ENCODE measurements around the gene LRFN3.
"Not testable (repeated sequence)": the region's sequence is repeated elsewhere in the genome, so short reads cannot be mapped to it uniquely, and the experiment has no call there.

Gene LRFN3

DNA sequence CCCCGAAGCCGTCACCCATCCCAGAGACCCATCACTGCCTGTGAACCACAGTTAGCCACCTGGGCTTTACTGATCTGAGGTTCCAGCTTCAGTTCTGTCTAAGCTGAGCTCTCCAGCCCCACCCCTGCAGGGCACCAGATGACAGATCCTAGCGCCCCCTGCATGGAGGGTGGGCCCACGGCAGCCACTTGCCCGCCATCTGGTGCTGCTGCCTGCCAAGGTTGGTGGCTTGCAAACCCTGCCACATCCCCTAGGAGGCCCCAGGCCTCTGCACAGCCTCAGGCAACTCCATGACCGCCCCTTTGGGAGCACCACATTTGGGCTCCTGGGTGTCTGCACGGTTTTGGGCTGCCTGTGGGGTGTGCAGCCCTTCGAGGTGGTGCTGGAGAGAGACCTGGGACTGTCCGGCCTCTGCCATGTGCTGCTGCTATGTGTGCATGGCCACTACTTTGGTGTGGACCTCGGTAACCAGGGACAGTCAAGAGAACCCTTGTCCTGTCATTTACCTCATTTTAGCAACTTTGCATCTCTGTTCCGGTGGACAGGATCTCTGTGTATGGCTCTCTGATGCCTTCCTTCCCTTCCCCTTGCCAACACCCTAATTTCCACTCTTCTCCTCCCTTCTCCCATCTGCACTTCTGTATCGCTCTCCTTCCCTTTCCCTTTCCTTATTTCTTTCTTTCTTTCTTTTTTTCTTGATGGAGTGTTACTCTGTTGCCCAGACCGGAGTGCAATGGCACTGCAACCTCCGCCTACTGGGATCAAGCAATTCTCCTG, 41.5 kb downstream of the LRFN3 start:
- no peak for DNase-seq (ENCODE audit: low spot score)

DNA sequence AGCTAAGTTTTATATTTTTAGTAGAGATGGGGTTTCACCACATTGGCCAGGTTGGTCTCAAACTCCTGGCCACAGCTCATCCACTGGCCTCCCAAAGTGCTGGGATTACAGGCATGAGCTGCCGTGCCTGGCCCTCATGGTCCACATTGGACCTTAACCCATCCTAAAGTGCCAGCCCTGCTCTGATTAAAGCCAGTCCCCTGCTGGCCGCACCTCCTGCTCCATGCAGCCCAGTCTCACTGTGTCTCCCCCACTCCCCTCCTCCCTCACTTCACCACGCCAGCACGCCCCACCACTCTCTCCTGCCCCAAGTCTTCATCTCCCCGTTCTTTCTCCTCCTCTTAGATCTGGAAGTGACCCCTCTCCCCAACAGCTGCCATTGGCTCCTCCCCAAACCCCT, 42.1 kb downstream of the LRFN3 start:
- no peak for DNase-seq (ENCODE audit: low spot score)

GRCh38 chr19:35978832-35979365, 42.7 kb downstream of the LRFN3 start:
- no peak for DNase-seq (ENCODE audit: low spot score)

- DNase-seq (ENCODE audit: low spot score), result not testable (repeated sequence)
Observed at GRCh38 chr19:35980997-35981396, 44.8 kb downstream of the LRFN3 start.

GRCh38 chr19:35983177-35983576, 47.0 kb downstream of the LRFN3 start:
- DNase-seq (ENCODE audit: low spot score), result no peak

DNA sequence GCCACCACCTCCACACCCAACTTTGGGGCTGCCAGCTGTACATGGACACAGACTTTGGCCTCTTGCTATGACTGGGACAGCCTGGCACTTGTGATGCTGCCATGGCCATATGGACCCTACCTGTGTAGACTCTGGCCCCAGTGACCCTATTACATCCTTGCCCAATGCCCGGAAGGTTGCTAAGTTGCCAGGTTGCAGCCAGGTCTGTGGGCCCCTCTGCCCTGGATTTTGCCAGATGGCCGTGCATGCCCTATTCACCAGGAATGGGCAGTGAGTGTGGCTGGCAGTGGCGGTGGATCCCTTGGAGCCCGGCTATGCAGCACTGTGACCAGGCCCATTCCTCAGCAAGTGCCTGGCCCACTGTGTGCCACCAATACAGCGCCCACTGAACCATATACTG, 49.9 kb downstream of the LRFN3 start:
- no peak for DNase-seq (ENCODE audit: low spot score)

- DNase-seq (ENCODE audit: low spot score), result no peak
Observed at GRCh38 chr19:35986664-35987570, 50.7 kb downstream of the LRFN3 start.

DNA sequence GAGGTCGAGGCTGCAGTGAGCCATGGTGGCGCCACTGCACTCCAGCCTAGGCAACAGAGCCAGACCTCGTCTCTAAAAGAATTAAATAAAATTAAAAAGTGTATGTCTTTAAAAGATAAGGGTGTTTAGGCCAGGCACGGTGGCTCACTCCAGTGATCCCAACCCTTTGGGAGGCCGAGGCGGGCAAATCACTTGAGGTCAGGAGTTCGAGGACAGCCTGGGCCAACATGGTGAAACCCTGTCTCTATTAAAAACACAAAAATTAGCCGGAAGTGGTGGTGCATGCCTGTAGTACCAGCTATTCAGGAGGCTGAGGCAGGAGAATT, 51.4 kb downstream of the LRFN3 start:
- DNase-seq (ENCODE audit: low spot score), result no peak

- DNase-seq (ENCODE audit: low spot score), result no peak
Observed at GRCh38 chr19:35988824-35989223, 52.6 kb downstream of the LRFN3 start.

GRCh38 chr19:35990156-35990555, 54.0 kb downstream of the LRFN3 start:
- no peak for DNase-seq (ENCODE audit: low spot score)

GRCh38 chr19:35990771-35991730, 54.9 kb downstream of the LRFN3 start:
- DNase-seq (ENCODE audit: low spot score), result no peak

DNA sequence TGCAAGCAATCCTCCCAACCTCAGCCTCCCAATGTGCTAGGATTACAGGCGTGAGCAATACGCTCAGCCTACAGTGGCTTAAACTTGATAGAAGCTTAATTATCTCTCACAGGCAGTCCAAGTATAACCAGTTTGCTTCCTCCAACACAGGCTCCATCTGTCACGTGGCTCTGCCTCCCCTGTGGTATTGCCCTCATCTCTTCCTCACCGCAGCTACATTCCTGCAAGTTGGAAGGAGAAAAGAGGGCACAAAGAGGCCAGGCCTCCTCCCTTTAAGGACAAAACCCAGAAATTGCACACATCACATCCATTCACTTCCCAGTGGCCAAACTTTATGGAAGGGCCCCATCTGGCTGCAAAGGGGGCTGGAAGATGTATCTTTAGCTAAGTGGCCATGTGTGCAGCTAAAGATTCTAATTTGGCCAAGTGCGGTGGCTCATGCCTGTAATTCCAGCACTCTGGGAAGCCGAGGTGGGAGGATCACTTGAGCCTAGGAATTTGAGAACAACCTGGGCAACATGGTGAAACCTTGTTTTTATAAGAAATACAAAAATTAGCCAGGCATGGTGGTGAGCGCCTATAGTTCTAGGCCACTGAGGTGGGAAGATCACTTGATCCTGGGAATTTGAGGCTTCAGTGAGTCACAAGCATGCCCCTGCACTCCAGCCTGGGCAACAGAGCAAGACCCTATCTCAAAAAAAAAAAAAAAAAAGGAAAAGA, 55.7 kb downstream of the LRFN3 start:
- DNase-seq (ENCODE audit: low spot score), result no peak

- no peak for DNase-seq (ENCODE audit: low spot score)
Observed at GRCh38 chr19:35992907-35993765, 57.0 kb downstream of the LRFN3 start.

- no peak for DNase-seq (ENCODE audit: low spot score)
Observed at GRCh38 chr19:35993923-35994598, 57.9 kb downstream of the LRFN3 start.

Measured in CD4-positive, alpha-beta T cell treated with Interleukin-15 for 4 hours (primary cell).